IMR-90 (cell line): Measurements from ENCODE around the gene AGBL1. TPM values are rescaled to one million over a fixed set of nuclear protein-coding genes. Genes with fewer than 3 reads are reported as not detected.

Experiments
- ATAC-seq: fragments of 200-7000 bp; cut with Tn5 transposase; 2 replicates; pipeline ENCODE4 v1.9.1; 2020; ENCODE audit warnings: low read depth, mild to moderate bottlenecking, moderate library complexity
- BruUV-seq: library from RNA; stranded (reverse); fragments of 400-500 nt; replicated peaks from 2 replicates; lab custom pipeline; 2021; lab: Mats Ljungman, UMichigan
- CTCF ChIA-PET: fragments of 300-600 bp; formaldehyde crosslinking; extraction: SDS; loops from one replicate; lab custom pipeline; 2021; ENCODE audit warnings: antibody characterized with exemption; lab: Yijun Ruan, JAX
- POLR2A ChIA-PET: fragments of 300-600 bp; sonication (Branson Sonifier 250); formaldehyde crosslinking; loops from one replicate; lab custom pipeline; 2022; ENCODE audit warnings: antibody characterized with exemption; ENCODE audit not compliant: unreplicated experiment; lab: Charles Lee
- DNase-seq: peaks from one replicate; pipeline ENCODE4 v3.0.0; 2013
- H2AFZ ChIP-seq: replicated peaks from 2 replicates; pipeline ENCODE3; 2013; ENCODE audit warnings: low read length, mild to moderate bottlenecking; ENCODE audit not compliant: poor library complexity
- H2AK5ac ChIP-seq: 2 replicates; pipeline ENCODE4 v1.6.1; 2013; ENCODE audit warnings: low read depth, low read length, inconsistent platforms
- H2AK9ac ChIP-seq: replicated peaks from 2 replicates; pipeline ENCODE3; 2013; ENCODE audit warnings: mild to moderate bottlenecking, low read depth, low read length, moderate library complexity; ENCODE audit not compliant: poor library complexity
- H2BK120ac ChIP-seq: 2 replicates; pipeline ENCODE4 v1.6.1; 2013; ENCODE audit warnings: low read depth, low read length, inconsistent platforms
- H2BK15ac ChIP-seq: 3 replicates; pipeline ENCODE4 v1.6.1; 2013; ENCODE audit warnings: low read depth, low read length, inconsistent platforms
- H2BK20ac ChIP-seq: 2 replicates; pipeline ENCODE4 v1.6.1; 2013; ENCODE audit warnings: low read depth, mild to moderate bottlenecking, inconsistent platforms, low read length, moderate library complexity
- H2BK5ac ChIP-seq: 2 replicates; pipeline ENCODE4 v1.6.1; 2013; ENCODE audit warnings: mild to moderate bottlenecking, low read depth, low read length, inconsistent platforms; ENCODE audit not compliant: poor library complexity, severe bottlenecking
- H3K14ac ChIP-seq: replicated peaks from 2 replicates; pipeline ENCODE4 v1.6.1; 2013; ENCODE audit warnings: low read depth, low read length, inconsistent platforms
- H3K18ac ChIP-seq: 2 replicates; pipeline ENCODE4 v1.6.1; 2013; ENCODE audit warnings: low read depth, low read length, control low read depth
- H3K23ac ChIP-seq: 2 replicates; pipeline ENCODE4 v1.6.1; 2013; ENCODE audit warnings: low read depth, low read length, inconsistent platforms
- H3K27ac ChIP-seq: 2 replicates; pipeline ENCODE4 v1.5.1; 2013; ENCODE audit warnings: mild to moderate bottlenecking, control low read depth, low read length; ENCODE audit not compliant: insufficient read depth
- H3K27me3 ChIP-seq: 2 replicates; pipeline ENCODE4 v1.6.1; 2013; ENCODE audit warnings: low read length; ENCODE audit not compliant: control insufficient read depth, insufficient read depth
- H3K36me3 ChIP-seq: 2 replicates; pipeline ENCODE4 v1.6.1; 2013; ENCODE audit warnings: low read length, mixed read lengths; ENCODE audit not compliant: control insufficient read depth, insufficient read depth
- H3K4ac ChIP-seq: 2 replicates; pipeline ENCODE4 v1.6.1; 2013; ENCODE audit warnings: low read depth, low read length, inconsistent platforms
- H3K4me1 ChIP-seq: 2 replicates; pipeline ENCODE4 v1.6.1; 2013; ENCODE audit warnings: low read length, mixed read lengths; ENCODE audit not compliant: control insufficient read depth, insufficient read depth
- H3K4me2 ChIP-seq: 2 replicates; pipeline ENCODE4 v1.6.1; 2013; ENCODE audit warnings: low read depth, mild to moderate bottlenecking, control low read depth, low read length, moderate library complexity
- H3K4me3 ChIP-seq: 2 replicates; pipeline ENCODE4 v1.5.1; 2013; ENCODE audit warnings: low read depth, mild to moderate bottlenecking, control low read depth, low read length, moderate library complexity; ENCODE audit not compliant: insufficient read depth
- H3K56ac ChIP-seq: 2 replicates; pipeline ENCODE4 v1.6.1; 2013; ENCODE audit warnings: low read length, inconsistent platforms; ENCODE audit not compliant: insufficient read depth; ENCODE audit errors: extremely low read depth
- H3K79me1 ChIP-seq, 2 experiments: 2 replicates each; pipeline ENCODE4 v1.6.1; 2013; ENCODE audit warnings: low read length in 2 of 2, inconsistent platforms in 1 of 2, low read depth in 1 of 2
- H3K9ac ChIP-seq: 2 replicates; pipeline ENCODE4 v1.6.1; 2013; ENCODE audit warnings: low read depth, low read length, control low read depth
- H3K9me1 ChIP-seq: 2 replicates; pipeline ENCODE4 v1.6.1; 2013; ENCODE audit warnings: low read length, inconsistent platforms; ENCODE audit not compliant: insufficient read depth
- H3K9me3 ChIP-seq: 2 replicates; pipeline ENCODE4 v1.6.1; 2013; ENCODE audit warnings: low read length; ENCODE audit not compliant: control insufficient read depth, insufficient read depth
- H4K20me1 ChIP-seq: 2 replicates; pipeline ENCODE4 v1.6.1; 2013; ENCODE audit warnings: low read length, inconsistent platforms; ENCODE audit not compliant: insufficient read depth
- H4K5ac ChIP-seq: 2 replicates; pipeline ENCODE4 v1.6.1; 2013; ENCODE audit warnings: mild to moderate bottlenecking, low read depth, low read length, control low read depth
- H4K8ac ChIP-seq, 2 experiments: 2 replicates each; pipeline ENCODE4 v1.6.1; 2013; ENCODE audit warnings: low read depth in 2 of 2, low read length in 2 of 2, control low read depth in 1 of 2, inconsistent platforms in 1 of 2
- H4K91ac ChIP-seq: 2 replicates; pipeline ENCODE4 v1.6.1; 2013; ENCODE audit warnings: low read depth, low read length, inconsistent platforms; ENCODE audit not compliant: insufficient read depth
- BHLHE40 ChIP-seq: fragments of 150-350 bp; IDR thresholded peaks from 2 replicates; pipeline ENCODE4 v1.6.1; 2016; ENCODE audit warnings: mild to moderate bottlenecking, low read depth, low read length
- MAZ ChIP-seq: IDR thresholded peaks from 2 replicates; pipeline ENCODE4 v1.6.1; 2012; ENCODE audit warnings: low read depth, mild to moderate bottlenecking, low read length, improper control_type of control experiment, moderate library complexity, borderline replicate concordance
- NFE2L2 ChIP-seq: fragments of 150-350 bp; IDR thresholded peaks from 2 replicates; pipeline ENCODE4 v1.6.1; 2016; ENCODE audit warnings: low read depth, mild to moderate bottlenecking, low read length
- SMC3 ChIP-seq: fragments of 150-350 bp; IDR thresholded peaks from 2 replicates; pipeline ENCODE4 v1.6.1; 2016; ENCODE audit warnings: low read depth, mild to moderate bottlenecking, antibody characterized with exemption, low read length, moderate library complexity
- WGBS, 2 experiments: methylation state at CpG; one replicate each; pipeline versions ENCODE4 v1.1.5 to v1.1.7; 2013; ENCODE audit warnings: missing lambda C conversion rate in 2 of 2; ENCODE audit not compliant: insufficient read length in 1 of 2; ENCODE audit errors: extremely low coverage in 2 of 2; 5-methylcytosine and 5-hydroxymethylcytosine counted together
- dilution Hi-C: fragments of 300-500 bp; cut with HindIII; formaldehyde crosslinking; loops from one replicate; pipeline ENCODE4 v1.14.3; 2018; ENCODE audit warnings: low sequenced_read_pairs; ENCODE audit not compliant: unreplicated experiment
- in situ Hi-C: fragments of 300-500 bp; cut with MboI; formaldehyde crosslinking; loops from 3 replicates; pipeline ENCODE4 v1.14.3; 2019; ENCODE audit warnings: low sequenced_read_pairs, inconsistent platforms, mixed read lengths
- intact Hi-C: fragments of 100-400 bp; cut with micrococcal nuclease; formaldehyde crosslinking; loops from 2 replicates; pipeline ENCODE4 v1.10.0; 2022
- polyA plus RNA-seq, 3 experiments: library from polyadenylated mRNA; depleted of rRNA; stranded (reverse); fragments of >200 nt; gene quantifications; 2 replicates each; pipeline ENCODE4 v1.2.3, GENCODE V29; 2012; ENCODE audit warnings: low replicate concordance in 1 of 3
- total RNA-seq: library from RNA; depleted of rRNA; stranded (reverse); fragments of >200 nt; gene quantifications from 2 replicates; pipeline ENCODE4 v1.2.3, GENCODE V29; 2012

Gene AGBL1
- total and polyA plus RNA-seq, 2 of the 4 experiments (the other 2 are of a cell fraction), result not detected

- Histone ChIP-seq H3K27ac (no peak overlapping the region), H3K56ac (no peak overlapping the region), H2BK20ac (no peak overlapping the region), H2AK5ac (no peak overlapping the region), H3K4me3 (no peak overlapping the region), H3K18ac (no peak overlapping the region), H3K79me1 (no peaks in the 10 kb centered on the region), H3K4me2 (no peak overlapping the region), H4K20me1 (no peaks in the 10 kb centered on the region), H2AK9ac (no peak overlapping the region), H3K4ac (no peak overlapping the region), H4K91ac (no peak overlapping the region), H2AFZ (no peak overlapping the region), H3K9me1 (no peaks in the 10 kb centered on the region), H3K9me3 (peaks cover 16% of the 10 kb centered on the region), H3K23ac (no peak overlapping the region), H4K5ac (no peak overlapping the region), H2BK120ac (no peak overlapping the region), H3K36me3 (no peaks in the 10 kb centered on the region), H3K9ac (no peak overlapping the region), H4K8ac (no peak overlapping the region), H2BK5ac (no peak overlapping the region), H3K4me1 (no peaks in the 10 kb centered on the region), H3K14ac (no peak overlapping the region), H2BK15ac (no peak overlapping the region), H3K27me3 (no peaks in the 10 kb centered on the region)
- in situ Hi-C loops, result no loop called here
- dilution Hi-C loops, result no loop called here
- no peak for DNase-seq
- ATAC-seq, result no peak
- BruUV-seq, result no TSS peak
- WGBS, 2 experiments, result no CpG with 5 or more reads among the region's 1 CpG
- CTCF ChIA-PET, result no interaction called here
- TF ChIP-seq MAZ (no peak), NFE2L2 (no peak), SMC3 (no peak), BHLHE40 (no peak)
- POLR2A ChIA-PET, result no interaction called here
- intact Hi-C loops, result no loop called here
These were observed 750.6 kb downstream of the AGBL1 start for GRCh38 chr15:86830304-86830703.
